Nephron (organoid): ENCODE results near the gene ACAD8.

Source experiments
- H3K27ac Mint-ChIP-seq, 3 experiments: 2 replicates each; pipeline ENCODE4 v1.8.0; 2020; ENCODE audit warnings: mixed read lengths in 3 of 3, mild to moderate bottlenecking in 2 of 3, moderate library complexity in 1 of 3
- H3K27me3 Mint-ChIP-seq: 2 replicates; pipeline ENCODE4 v1.8.0; 2021; ENCODE audit warnings: low read depth, mild to moderate bottlenecking, moderate library complexity, mixed read lengths
- H3K36me3 Mint-ChIP-seq: 2 replicates; pipeline ENCODE4 v1.8.0; 2020; ENCODE audit warnings: low read depth, mixed read lengths
- H3K4me1 Mint-ChIP-seq: 2 replicates; pipeline ENCODE4 v1.8.0; 2020; ENCODE audit warnings: mixed read lengths
- H3K4me3 Mint-ChIP-seq, 3 experiments: 2 replicates each; pipeline ENCODE4 v1.8.0; 2020; ENCODE audit warnings: mild to moderate bottlenecking in 3 of 3, mixed read lengths in 3 of 3, moderate library complexity in 2 of 3
- H3K9me3 Mint-ChIP-seq: 2 replicates; pipeline ENCODE4 v1.8.0; 2020; ENCODE audit warnings: mixed read lengths
- CTCF ChIP-seq, 3 experiments: fragments of 200-600 bp; sonication (generic); IDR thresholded peaks; one replicate each; pipeline ENCODE4 v1.5.0; 2021; ENCODE audit warnings: antibody characterized with exemption in 3 of 3; ENCODE audit not compliant: unreplicated experiment in 3 of 3

ACAD8 gene

GRCh38 chr11:134287561-134287960 is 34.2 kb downstream of the ACAD8 start:
- Mint-ChIP-seq H3K27ac (no peak overlapping the region), H3K27me3 (peaks cover 32% of the 10 kb centered on the region), H3K9me3 (no peaks in the 10 kb centered on the region), H3K4me3 (no peak overlapping the region), H3K36me3 (no peaks in the 10 kb centered on the region), H3K4me1 (peaks cover 10% of the 10 kb centered on the region)
- TF ChIP-seq CTCF (IDR thresholded peaks at IDR 0.05; ENCODE audit: unreplicated experiment in 3 of 3) = no peak

- TF ChIP-seq CTCF (IDR thresholded peaks at IDR 0.05; ENCODE audit: unreplicated experiment in 3 of 3) = no peak
- H3K4me1 Mint-ChIP-seq = peaks cover 10% of the 10 kb centered on the region
- no peaks in the 10 kb centered on the region for H3K9me3 Mint-ChIP-seq
- no peak overlapping the region for H3K4me3 Mint-ChIP-seq
- H3K27me3 Mint-ChIP-seq = peaks cover 31% of the 10 kb centered on the region
- no peaks in the 10 kb centered on the region for H3K36me3 Mint-ChIP-seq
- H3K27ac Mint-ChIP-seq = no peak overlapping the region
Observed at GRCh38 chr11:134288486-134288885, 35.1 kb downstream of the ACAD8 start.

GRCh38 chr11:134289167-134289566 is 35.8 kb downstream of the ACAD8 start:
- no peak for TF ChIP-seq CTCF (IDR thresholded peaks at IDR 0.05; ENCODE audit: unreplicated experiment in 3 of 3)
- no peaks in the 10 kb centered on the region for H3K36me3 Mint-ChIP-seq
- H3K4me3 Mint-ChIP-seq = no peak overlapping the region
- H3K27ac Mint-ChIP-seq = peak overlapping the region in 1 of 3 experiments; percentile 50
- H3K4me1 Mint-ChIP-seq = peaks cover 10% of the 10 kb centered on the region
- peaks cover 24% of the 10 kb centered on the region for H3K27me3 Mint-ChIP-seq
- H3K9me3 Mint-ChIP-seq = no peaks in the 10 kb centered on the region

- Mint-ChIP-seq H3K9me3 (no peaks in the 10 kb centered on the region), H3K4me3 (no peak overlapping the region), H3K36me3 (no peaks in the 10 kb centered on the region), H3K27me3 (peaks cover 18% of the 10 kb centered on the region), H3K4me1 (peaks cover 10% of the 10 kb centered on the region), H3K27ac (peak overlapping the region in 1 of 3 experiments; percentile 50)
- no peak for TF ChIP-seq CTCF (IDR thresholded peaks at IDR 0.05; ENCODE audit: unreplicated experiment in 3 of 3)
Observed at GRCh38 chr11:134289789-134290188, 36.4 kb downstream of the ACAD8 start.

- H3K4me3 Mint-ChIP-seq = no peak overlapping the region
- peaks cover 10% of the 10 kb centered on the region for H3K4me1 Mint-ChIP-seq
- H3K27me3 Mint-ChIP-seq = peaks cover 18% of the 10 kb centered on the region
- peak overlapping the region in 1 of 3 experiments; percentile 29 for H3K27ac Mint-ChIP-seq
- no peaks in the 10 kb centered on the region for H3K36me3 Mint-ChIP-seq
- H3K9me3 Mint-ChIP-seq = no peaks in the 10 kb centered on the region
- no peak for TF ChIP-seq CTCF (IDR thresholded peaks at IDR 0.05; ENCODE audit: unreplicated experiment in 3 of 3)
Observed at GRCh38 chr11:134290646-134291045, 37.3 kb downstream of the ACAD8 start.

GRCh38 chr11:134291196-134291595 is 37.8 kb downstream of the ACAD8 start:
- no peaks in the 10 kb centered on the region for H3K9me3 Mint-ChIP-seq
- no peak for TF ChIP-seq CTCF (IDR thresholded peaks at IDR 0.05; ENCODE audit: unreplicated experiment in 3 of 3)
- H3K4me1 Mint-ChIP-seq = peaks cover 10% of the 10 kb centered on the region
- H3K27ac Mint-ChIP-seq = peak overlapping the region in 1 of 3 experiments; percentile 29
- no peaks in the 10 kb centered on the region for H3K36me3 Mint-ChIP-seq
- H3K27me3 Mint-ChIP-seq = peaks cover 18% of the 10 kb centered on the region
- H3K4me3 Mint-ChIP-seq = no peak overlapping the region
